Liver (tissue), 3 donors: ENCODE measurements around the gene RSPRY1.

Experiments
- CTCF ChIP-seq: fragments of 150-350 bp; IDR thresholded peaks from 2 replicates; pipeline ENCODE4 v1.5.1; 2017; ENCODE audit warnings: improper control_type of control experiment, low read depth, low read length; ENCODE audit not compliant: missing input control
- JUND ChIP-seq, 2 donors: IDR thresholded peaks; 2 replicates each; pipeline ENCODE4 v1.6.1; 2016; ENCODE audit warnings: antibody characterized with exemption in 2 of 2
- MAX ChIP-seq: IDR thresholded peaks from 2 replicates; pipeline ENCODE4 v1.6.1; 2016; ENCODE audit warnings: antibody characterized with exemption
- RAD21 ChIP-seq, 2 donors: IDR thresholded peaks; 2 replicates each; pipeline ENCODE4 v1.6.1; 2016; ENCODE audit warnings: antibody characterized with exemption in 2 of 2, mild to moderate bottlenecking in 2 of 2
- REST ChIP-seq: IDR thresholded peaks from 2 replicates; pipeline ENCODE4 v1.6.1; 2016; ENCODE audit warnings: antibody characterized with exemption, mild to moderate bottlenecking
- RXRA ChIP-seq, 2 donors: IDR thresholded peaks; 2 replicates each; pipeline ENCODE4 v1.6.1; 2017 to 2018; ENCODE audit warnings: antibody characterized with exemption in 2 of 2, mild to moderate bottlenecking in 1 of 2
- SP1 ChIP-seq: IDR thresholded peaks from 2 replicates; pipeline ENCODE4 v1.6.1; 2018; ENCODE audit warnings: antibody characterized with exemption, mild to moderate bottlenecking
- TAF1 ChIP-seq: conservative IDR thresholded peaks from 2 replicates; pipeline ENCODE4 v1.6.1; 2016; ENCODE audit warnings: antibody characterized with exemption, mild to moderate bottlenecking
- donor health status: healthy.
- donor health status: healthy.

GRCh38 chr16:57190136-57190535 is 4.0 kb downstream of the RSPRY1 start:
- TF ChIP-seq SP1: no peak
- no peak for TF ChIP-seq TAF1
- TF ChIP-seq CTCF: no peak
- no peak for TF ChIP-seq JUND (IDR thresholded peaks at IDR 0.05)
- no peak for TF ChIP-seq RAD21 (IDR thresholded peaks at IDR 0.05)
- TF ChIP-seq MAX: no peak
- no peak for TF ChIP-seq REST
- no peak for TF ChIP-seq RXRA (IDR thresholded peaks at IDR 0.05)
